Neural cell (in vitro differentiated cells): ENCODE measurements around the gene CA5A.

ENCODE experiments used
- CTCF ChIP-seq: fragments of 450-650 bp; IDR thresholded peaks from 2 replicates; pipeline ENCODE4 v1.5.1; 2014; ENCODE audit warnings: antibody characterized with exemption, mild to moderate bottlenecking, moderate library complexity; ENCODE audit not compliant: poor library complexity, severe bottlenecking
- EP300 ChIP-seq: fragments of 450-650 bp; conservative IDR thresholded peaks from 2 replicates; pipeline ENCODE4 v1.6.1; 2014; ENCODE audit warnings: antibody characterized with exemption, mild to moderate bottlenecking, moderate library complexity; ENCODE audit not compliant: poor library complexity, severe bottlenecking
- EZH2 ChIP-seq: fragments of 200-600, 300-800 bp; shearing (Covaris generic), sonication (generic); IDR thresholded peaks from 2 replicates; pipeline ENCODE4 v1.6.1; 2014; ENCODE audit warnings: antibody characterized with exemption, low read length, borderline replicate concordance, mild to moderate bottlenecking; ENCODE audit not compliant: insufficient read depth, poor library complexity, severe bottlenecking
- REST ChIP-seq: IDR thresholded peaks from 2 replicates; pipeline ENCODE4 v1.6.1; 2012; ENCODE audit warnings: borderline replicate concordance

- TF ChIP-seq REST (no peak), EZH2 (no peak), CTCF (no peak), EP300 (no peak)
Measured at GRCh38 chr16:87954361-87954760, 18.0 kb upstream of the CA5A start.
